ENCODE data around the gene GRAPL. TPM values are rescaled to one million over a fixed set of nuclear protein-coding genes. Genes with fewer than 3 reads are reported as not detected.
"Not testable (repeated sequence)": the region's sequence is repeated elsewhere in the genome, so short reads cannot be mapped to it uniquely, and the experiment has no call there.

GRAPL gene
- total RNA-seq, 4 donors from 2014 or later, result 2.2 to 6.9 TPM; not detected in 2

DNA sequence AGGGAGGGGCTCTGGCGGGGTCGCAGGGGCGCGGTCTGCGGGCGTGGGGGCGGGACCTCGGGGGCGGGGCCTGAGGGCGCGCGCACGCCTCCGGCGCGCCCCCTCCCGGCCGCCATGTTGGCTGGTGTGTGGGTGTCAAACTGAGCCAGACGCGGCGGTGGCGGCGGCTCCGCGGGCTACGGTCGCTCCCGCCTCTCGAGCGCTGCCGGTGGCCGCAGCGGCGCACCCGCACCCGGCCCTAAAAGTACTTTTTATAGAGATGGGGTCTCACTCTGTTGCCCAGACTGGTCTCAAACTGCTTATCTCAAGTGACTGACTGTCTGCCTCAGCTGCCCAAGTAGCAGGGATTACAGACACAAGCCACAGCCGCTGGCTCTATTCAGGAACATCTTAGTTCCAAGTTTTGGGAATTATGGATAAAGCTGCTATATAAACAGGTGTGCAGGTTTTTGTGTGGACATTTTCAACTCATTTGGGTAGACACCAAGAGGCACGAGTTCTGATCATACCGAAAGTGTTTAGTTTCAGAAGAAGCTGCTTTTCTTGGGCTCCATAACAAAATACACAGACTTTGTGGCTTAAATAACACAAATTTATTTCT is 16.2 kb upstream of the GRAPL start:
- WGBS, 2 donors (ENCODE audit: low coverage in 1 of 2), result no CpG with 5 or more reads among the region's 39 CpGs
- not testable (repeated sequence) for H3K36me3 ChIP-seq, H3K9me3 ChIP-seq, H3K27me3 ChIP-seq, H3K4me1 ChIP-seq
- peak; percentile 91 for ATAC-seq
- peak overlapping the region; percentile 64 to 86 (median 85) for H3K27ac ChIP-seq
- peak overlapping the region; percentile 57 to 70 for H3K4me3 ChIP-seq
- peak; percentile 95 for TF ChIP-seq POLR2AphosphoS5 (IDR thresholded peaks at IDR 0.05)
- TF ChIP-seq, protein P1, sequence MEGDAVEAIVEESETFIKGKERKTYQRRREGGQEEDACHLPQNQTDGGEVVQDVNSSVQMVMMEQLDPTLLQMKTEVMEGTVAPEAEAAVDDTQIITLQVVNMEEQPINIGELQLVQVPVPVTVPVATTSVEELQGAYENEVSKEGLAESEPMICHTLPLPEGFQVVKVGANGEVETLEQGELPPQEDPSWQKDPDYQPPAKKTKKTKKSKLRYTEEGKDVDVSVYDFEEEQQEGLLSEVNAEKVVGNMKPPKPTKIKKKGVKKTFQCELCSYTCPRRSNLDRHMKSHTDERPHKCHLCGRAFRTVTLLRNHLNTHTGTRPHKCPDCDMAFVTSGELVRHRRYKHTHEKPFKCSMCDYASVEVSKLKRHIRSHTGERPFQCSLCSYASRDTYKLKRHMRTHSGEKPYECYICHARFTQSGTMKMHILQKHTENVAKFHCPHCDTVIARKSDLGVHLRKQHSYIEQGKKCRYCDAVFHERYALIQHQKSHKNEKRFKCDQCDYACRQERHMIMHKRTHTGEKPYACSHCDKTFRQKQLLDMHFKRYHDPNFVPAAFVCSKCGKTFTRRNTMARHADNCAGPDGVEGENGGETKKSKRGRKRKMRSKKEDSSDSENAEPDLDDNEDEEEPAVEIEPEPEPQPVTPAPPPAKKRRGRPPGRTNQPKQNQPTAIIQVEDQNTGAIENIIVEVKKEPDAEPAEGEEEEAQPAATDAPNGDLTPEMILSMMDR (IDR thresholded peaks at IDR 0.05), result peak in 3 of 4 experiments; percentile 38 to 83 (median 62)
- TF ChIP-seq POLR2A (IDR thresholded peaks at IDR 0.05), result peak; percentile 72 to 88

DNA sequence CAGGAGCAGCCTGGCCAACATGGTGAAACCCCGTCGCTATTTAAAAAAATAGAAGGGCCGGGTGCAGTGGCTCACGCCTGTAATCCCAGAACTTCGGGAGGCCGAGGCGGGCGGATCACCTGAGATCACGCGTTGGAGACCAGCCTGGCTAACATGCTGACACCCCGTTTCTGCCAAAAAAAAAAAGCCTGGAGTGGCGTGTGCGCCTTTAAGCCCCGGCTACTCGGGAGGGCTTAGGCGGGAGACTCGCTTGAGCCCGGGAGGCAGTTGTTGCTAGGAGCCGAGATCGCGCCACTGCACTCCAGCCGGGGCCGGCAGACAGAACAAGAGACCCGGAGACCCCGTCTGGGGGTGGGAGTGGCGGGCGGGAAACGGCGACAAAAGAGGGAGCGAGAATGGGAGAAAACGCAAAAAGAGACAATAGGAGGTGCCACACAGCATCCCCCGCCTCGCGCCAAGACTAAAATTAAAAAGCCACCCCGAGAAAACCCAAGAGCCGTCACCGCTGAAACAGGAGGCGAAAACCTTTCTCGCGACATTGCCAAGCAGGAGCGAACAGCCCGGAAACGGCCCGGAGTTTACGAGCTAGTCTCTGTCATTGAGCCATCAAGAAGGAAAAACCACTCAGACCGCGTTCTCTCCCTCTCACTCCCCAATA is 15.5 kb upstream of the GRAPL start:
- Histone ChIP-seq H3K4me3 (peak overlapping the region; percentile 57 to 70), H3K27ac (peak overlapping the region in 3 of 4 donors; percentile 64 to 84 (median 68))
- H3K36me3 ChIP-seq, H3K4me1 ChIP-seq, H3K27me3 ChIP-seq, H3K9me3 ChIP-seq: not testable (repeated sequence)
- no CpG with 5 or more reads among the region's 47 CpGs for WGBS, 2 donors (ENCODE audit: low coverage in 1 of 2)
- peak; percentile 50 for ATAC-seq
- TF ChIP-seq POLR2A (IDR thresholded peaks at IDR 0.05), result peak; percentile 98 to 99
- peak; percentile 99 for TF ChIP-seq POLR2AphosphoS5 (IDR thresholded peaks at IDR 0.05)

DNA sequence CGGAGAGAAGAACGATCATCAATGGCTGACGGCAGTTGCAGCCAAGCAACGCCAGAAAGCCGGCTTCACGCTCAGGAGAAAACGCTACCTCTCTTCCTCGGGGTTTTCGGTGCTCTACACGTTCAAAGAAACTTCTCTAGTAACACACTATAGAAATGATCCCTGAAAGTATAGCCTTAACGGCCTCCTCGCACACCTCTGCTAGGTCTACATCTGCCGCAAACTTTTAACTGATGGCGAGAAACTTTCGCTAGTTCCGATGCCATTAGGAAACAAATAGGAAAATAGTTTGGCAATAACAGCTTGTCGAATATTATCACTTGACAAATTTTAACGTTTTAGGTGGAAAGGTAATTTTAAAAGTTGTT is 14.9 kb upstream of the GRAPL start:
- peak overlapping the region in 1 of 2 donors; percentile 57 for H3K4me3 ChIP-seq
- no CpG with 5 or more reads among the region's 18 CpGs for WGBS, 2 donors (ENCODE audit: low coverage in 1 of 2)
- not testable (repeated sequence) for H3K36me3 ChIP-seq, H3K4me1 ChIP-seq, H3K27ac ChIP-seq, H3K9me3 ChIP-seq, ATAC-seq, H3K27me3 ChIP-seq

DNA sequence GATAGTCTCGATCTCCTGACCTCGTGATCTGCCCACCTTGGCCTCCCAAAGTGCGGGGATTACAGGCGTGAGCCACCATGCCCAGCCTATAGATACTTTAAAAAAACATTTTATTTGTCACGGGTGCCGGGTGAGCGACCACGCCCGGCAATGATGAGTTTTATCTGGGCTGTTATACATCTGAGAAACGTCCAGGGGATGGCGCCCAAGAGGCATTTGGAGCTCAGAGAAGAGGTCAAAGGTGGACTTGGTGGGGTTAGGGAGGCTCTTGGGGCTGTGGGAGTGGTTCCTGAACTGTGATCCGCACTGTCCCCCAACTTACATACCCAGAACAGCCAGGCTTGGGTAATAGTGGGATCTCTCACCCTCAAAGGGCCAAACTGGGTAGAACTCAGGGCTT is 8.7 kb upstream of the GRAPL start:
- not testable (repeated sequence) for H3K36me3 ChIP-seq, ATAC-seq, H3K27me3 ChIP-seq, H3K4me3 ChIP-seq, H3K9me3 ChIP-seq, H3K4me1 ChIP-seq, H3K27ac ChIP-seq
- no CpG with 5 or more reads among the region's 12 CpGs for WGBS, 2 donors (ENCODE audit: low coverage in 1 of 2)

DNA sequence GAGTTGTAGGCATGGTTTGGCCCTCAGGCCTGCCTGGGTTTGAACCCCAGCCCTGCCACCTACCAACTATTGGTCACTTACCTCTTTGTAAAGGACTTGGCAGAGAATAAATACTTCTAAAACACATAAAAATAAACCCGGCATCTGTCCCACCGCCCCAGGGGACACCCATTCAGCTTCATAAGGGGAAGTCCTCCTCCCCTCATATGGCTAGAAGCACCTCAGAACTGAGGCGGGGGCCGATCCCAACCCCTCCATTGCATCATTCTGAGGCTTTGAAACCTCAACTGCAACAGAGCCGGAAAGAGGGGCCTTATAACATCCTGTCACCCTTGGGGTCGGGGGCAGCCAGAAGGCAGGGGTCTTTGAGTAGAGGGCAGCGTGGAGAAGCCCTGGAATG is 2.1 kb upstream of the GRAPL start:
- not testable (repeated sequence) for H3K4me1 ChIP-seq, H3K27ac ChIP-seq, H3K4me3 ChIP-seq, H3K9me3 ChIP-seq, ATAC-seq, H3K36me3 ChIP-seq, H3K27me3 ChIP-seq
- WGBS, 2 donors (ENCODE audit: low coverage in 1 of 2), result no CpG with 5 or more reads among the region's 7 CpGs

DNA sequence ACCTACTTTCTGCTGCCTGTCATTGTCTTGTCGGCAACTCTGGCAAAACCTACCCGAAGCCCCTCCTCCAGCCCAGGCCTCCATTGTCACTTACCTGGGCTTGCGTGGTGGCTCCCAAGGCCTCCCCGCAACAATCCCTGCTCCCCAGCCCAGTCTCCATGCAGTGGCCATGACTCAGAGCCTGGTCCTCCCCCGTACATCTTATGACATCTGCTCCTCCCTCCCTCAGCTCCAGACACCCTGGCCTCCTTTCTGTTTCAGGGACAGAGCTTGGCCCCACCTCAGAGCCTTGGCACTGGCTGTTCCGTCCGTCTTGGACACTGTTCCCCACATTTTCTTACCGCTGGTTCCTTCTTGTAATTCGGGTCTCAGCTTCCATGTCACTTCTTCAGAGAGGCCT is 2.1 kb downstream of the GRAPL start:
- not testable (repeated sequence) for H3K27ac ChIP-seq, H3K4me3 ChIP-seq, H3K27me3 ChIP-seq, ATAC-seq, H3K4me1 ChIP-seq, H3K36me3 ChIP-seq, H3K9me3 ChIP-seq
- no CpG with 5 or more reads among the region's 9 CpGs for WGBS, 2 donors (ENCODE audit: low coverage in 1 of 2)

DNA sequence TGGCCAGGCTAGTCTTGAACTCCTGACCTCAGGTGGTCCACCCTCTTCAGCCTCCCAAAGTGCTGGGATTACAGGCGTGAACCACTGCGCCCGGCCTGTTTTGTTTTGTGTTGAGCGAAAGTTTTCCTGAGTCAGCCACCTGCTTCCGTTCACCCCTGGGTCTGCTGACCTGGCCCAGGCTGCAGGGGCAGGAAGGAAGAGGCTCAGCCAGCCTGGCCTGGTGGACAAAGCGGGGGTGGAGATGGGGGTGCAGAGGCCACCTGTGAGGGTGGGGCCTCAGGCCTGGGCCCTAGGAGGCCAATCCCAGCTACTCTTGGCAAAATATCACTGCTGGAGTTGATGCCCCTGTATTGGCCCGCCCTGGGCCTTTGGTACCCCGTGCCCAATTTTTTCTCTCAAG is 3.7 kb downstream of the GRAPL start:
- H3K27me3 ChIP-seq, H3K4me3 ChIP-seq, H3K36me3 ChIP-seq, H3K9me3 ChIP-seq, H3K4me1 ChIP-seq, H3K27ac ChIP-seq: not testable (repeated sequence)
- no CpG with 5 or more reads among the region's 8 CpGs for WGBS, 2 donors (ENCODE audit: low coverage in 1 of 2)
- peak; percentile 35 for ATAC-seq

DNA sequence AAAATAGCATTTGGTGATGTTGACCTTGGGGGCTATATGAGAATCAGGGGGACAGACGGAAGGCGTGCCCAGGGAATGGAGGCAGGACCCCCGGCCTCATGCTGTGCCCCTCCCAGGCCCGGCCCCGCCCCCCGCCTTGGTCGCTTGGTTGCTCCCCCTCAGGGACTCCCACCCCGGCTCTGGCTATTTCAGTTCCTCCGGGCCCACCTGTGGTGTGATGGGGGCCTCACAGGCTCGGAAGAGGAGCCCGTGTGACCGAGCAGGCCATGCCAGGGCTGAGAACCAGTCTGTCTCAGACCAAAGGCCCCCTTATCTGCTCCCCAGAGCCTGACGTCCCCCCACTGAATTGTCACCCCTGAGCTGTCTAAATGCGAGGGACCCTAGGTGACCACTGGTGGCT is 4.4 kb downstream of the GRAPL start:
- H3K4me1 ChIP-seq, H3K9me3 ChIP-seq, H3K27ac ChIP-seq, H3K4me3 ChIP-seq, H3K36me3 ChIP-seq, H3K27me3 ChIP-seq, ATAC-seq: not testable (repeated sequence)
- no CpG with 5 or more reads among the region's 14 CpGs for WGBS, 2 donors (ENCODE audit: low coverage in 1 of 2)

DNA sequence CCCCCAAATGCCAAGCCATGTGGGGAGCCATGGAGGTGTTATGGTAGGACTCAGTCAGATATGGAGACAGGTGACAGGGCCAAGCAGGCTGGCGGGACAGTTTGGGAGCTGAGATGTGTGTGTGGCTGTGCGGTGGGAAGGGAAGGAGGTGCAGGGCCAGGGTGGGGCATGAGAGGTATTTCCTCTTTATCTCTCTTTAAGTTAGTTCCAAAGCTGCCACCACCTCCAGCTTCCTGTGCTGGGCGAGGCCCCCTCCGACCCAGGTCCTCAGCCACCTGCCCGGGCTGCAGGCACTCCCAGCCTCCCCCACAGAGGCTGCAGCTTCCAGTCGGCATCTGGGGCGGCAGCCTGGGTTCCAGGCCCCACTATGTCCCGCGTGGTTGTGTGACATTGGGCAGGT is 6.4 kb downstream of the GRAPL start:
- not testable (repeated sequence) for H3K27ac ChIP-seq, H3K27me3 ChIP-seq, H3K4me3 ChIP-seq, H3K36me3 ChIP-seq, ATAC-seq, H3K9me3 ChIP-seq, H3K4me1 ChIP-seq
- WGBS, 2 donors (ENCODE audit: low coverage in 1 of 2), result no CpG with 5 or more reads among the region's 9 CpGs

DNA sequence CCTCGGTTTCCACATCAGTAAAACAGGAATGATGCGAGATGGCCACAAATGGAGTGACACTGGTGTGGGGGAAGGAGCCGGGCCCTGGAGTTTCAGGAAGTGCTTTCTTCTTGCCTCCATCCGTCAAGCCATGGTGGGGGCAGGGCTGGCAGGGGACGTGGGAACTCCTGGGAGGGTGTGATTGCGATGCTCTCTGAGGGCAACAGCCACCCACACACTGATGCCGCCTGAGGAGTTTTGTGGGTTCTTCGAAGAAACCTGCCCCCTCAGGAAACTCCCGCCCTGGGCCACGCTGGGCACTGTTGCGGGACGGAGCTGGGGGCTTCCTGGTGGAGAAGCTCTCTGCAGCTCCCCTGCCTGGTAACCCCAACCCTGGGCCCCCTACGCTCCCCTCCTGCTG is 8.0 kb downstream of the GRAPL start:
- not testable (repeated sequence) for H3K27ac ChIP-seq, H3K36me3 ChIP-seq, H3K4me1 ChIP-seq, H3K9me3 ChIP-seq, ATAC-seq, H3K27me3 ChIP-seq, H3K4me3 ChIP-seq
- no CpG with 5 or more reads among the region's 13 CpGs for WGBS, 2 donors (ENCODE audit: low coverage in 1 of 2)

DNA sequence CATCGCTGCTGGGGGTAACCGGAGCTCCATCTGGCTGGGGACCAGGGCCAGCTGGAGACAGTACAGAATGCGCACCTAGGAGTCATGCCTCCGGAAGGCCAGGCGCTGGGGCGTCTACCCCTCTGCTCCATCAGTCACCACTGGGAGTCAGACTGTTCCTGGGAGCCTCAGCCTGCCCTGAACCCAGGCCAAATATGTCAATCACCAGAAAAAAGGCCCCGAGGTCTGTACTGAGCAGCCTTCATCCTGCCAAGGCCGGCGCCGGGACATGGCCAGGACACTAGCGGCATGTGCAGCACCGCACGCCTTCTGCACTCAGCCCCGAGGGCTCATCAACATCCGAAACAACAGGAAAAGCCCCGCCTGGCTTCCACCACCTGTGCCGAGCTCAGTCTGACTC is 8.7 kb downstream of the GRAPL start:
- not testable (repeated sequence) for H3K27ac ChIP-seq, H3K4me1 ChIP-seq, H3K4me3 ChIP-seq, H3K27me3 ChIP-seq, H3K36me3 ChIP-seq, H3K9me3 ChIP-seq
- ATAC-seq, result peak; percentile 43
- no CpG with 5 or more reads among the region's 17 CpGs for WGBS, 2 donors (ENCODE audit: low coverage in 1 of 2)

DNA sequence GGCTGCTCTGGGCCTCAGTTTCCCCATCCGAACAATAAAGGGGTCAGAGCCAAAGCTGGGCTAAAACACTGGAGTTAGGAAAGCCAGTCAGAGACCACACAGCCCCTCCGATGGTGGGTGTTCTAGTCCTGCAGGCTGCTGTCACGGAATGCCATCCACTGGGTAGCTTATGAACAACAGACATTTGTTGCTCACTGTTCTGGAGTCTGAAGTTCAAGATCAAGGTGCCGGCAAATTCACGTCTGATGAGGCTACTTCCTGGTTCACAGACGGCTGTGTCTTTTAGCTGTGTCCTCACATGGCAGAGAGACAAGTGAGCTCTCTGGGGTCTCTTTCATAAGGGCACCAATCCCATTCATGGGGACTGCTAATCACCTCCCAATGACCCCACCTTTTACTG is 9.2 kb downstream of the GRAPL start:
- ATAC-seq, H3K27me3 ChIP-seq, H3K36me3 ChIP-seq, H3K27ac ChIP-seq, H3K4me3 ChIP-seq, H3K9me3 ChIP-seq, H3K4me1 ChIP-seq: not testable (repeated sequence)
- WGBS, 2 donors (ENCODE audit: low coverage in 1 of 2), result no CpG with 5 or more reads among the region's 6 CpGs

DNA sequence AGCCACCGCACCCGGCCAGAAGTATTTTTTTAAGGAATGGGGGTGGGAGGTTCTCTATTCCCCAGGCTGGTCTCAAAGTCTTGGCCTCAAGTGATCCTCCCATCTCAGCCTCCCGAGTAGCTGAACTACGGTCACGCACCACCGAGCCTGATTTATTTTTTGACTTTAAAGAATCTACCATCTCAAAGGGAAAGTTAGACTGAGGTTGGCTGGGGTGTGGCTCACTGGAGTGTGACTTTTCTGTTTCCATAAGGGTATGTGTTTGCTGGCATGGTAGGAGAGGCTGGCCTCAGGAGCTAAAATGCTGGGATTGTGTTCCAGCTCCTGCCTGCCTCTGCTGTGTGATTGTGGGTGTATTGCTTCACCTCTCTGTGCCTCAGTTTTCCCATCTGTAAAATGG is 10.6 kb downstream of the GRAPL start:
- not testable (repeated sequence) for H3K9me3 ChIP-seq, H3K27ac ChIP-seq, H3K36me3 ChIP-seq, H3K4me3 ChIP-seq, H3K27me3 ChIP-seq, ATAC-seq, H3K4me1 ChIP-seq
- no CpG with 5 or more reads among the region's 6 CpGs for WGBS, 2 donors (ENCODE audit: low coverage in 1 of 2)
